ENCODE results near the gene CD300H. TPM values are rescaled to one million over a fixed set of nuclear protein-coding genes. Genes with fewer than 3 reads are reported as not detected.
A peak's percentile ranks its signal among the peaks of the same experiment; 100 is the strongest.

CD300H gene
- polyA plus RNA-seq, 3 donors = 57.9 to 148 (median 84.7) TPM

DNA sequence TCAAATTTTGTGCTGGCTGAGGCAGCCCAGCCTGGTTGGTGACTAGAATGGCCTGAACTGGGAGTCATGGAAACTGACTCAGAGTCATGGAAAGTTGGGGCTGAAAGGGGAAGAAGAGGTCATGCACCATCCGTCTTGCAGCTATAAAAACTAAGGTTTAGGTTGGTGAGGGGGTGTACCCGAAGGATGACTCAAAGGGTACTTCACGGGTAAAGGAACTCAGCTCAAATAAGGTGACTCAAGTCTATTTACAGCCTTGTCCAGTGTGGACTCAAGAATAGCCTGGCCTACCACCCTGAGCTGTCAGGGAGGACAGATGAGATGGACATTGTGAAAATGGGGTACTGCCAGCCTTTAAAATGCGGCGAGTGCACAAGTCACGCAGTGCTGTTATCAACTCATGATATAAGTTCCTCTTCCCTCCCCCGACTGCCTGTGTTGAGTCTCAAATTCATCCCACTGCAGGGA lies 54.7 kb downstream of the CD300H start:
- peak overlapping the region; percentile 89 to 97 for H3K27ac ChIP-seq (ENCODE audit: low read depth in 1 of 2, low read length in 2 of 2)
- H3K9me3 ChIP-seq (replicated peaks in 1 of 2; ENCODE audit: control insufficient read depth in 1 of 2, insufficient read depth in 1 of 2, low read length in 2 of 2) = peaks cover 0 to 5% of the 10 kb centered on the region in 2 donors
- H3K27me3 ChIP-seq (ENCODE audit: control insufficient read depth in 2 of 2, insufficient read depth in 2 of 2, low read length in 2 of 2) = no peaks in the 10 kb centered on the region
- H2AFZ ChIP-seq (ENCODE audit: insufficient read depth, low read depth, low read length, poor library complexity, severe bottlenecking) = no peak overlapping the region
- H3K4me3 Mint-ChIP-seq = peak overlapping the region in 1 of 2 donors; percentile 79
- peak; percentile 97 to 100 (median 98) for DNase-seq
- intact Hi-C loops (cut with micrococcal nuclease) = loop anchor here in 1 of 2 donors (2.0 kb wide), 2 partner anchors 20 to 128 kb away; no protein-coding TSS in a partner anchor
- peak overlapping the region in 1 of 3 experiments; percentile 53 for H3K4me3 ChIP-seq (replicated peaks in 1 of 3; ENCODE audit: low read depth in 2 of 3, low read length in 3 of 3)
- peaks cover 0 to 20% (median 9%) of the 10 kb centered on the region in 3 donors for H3K27me3 Mint-ChIP-seq (ENCODE audit: low read depth in 3 of 3)
- H3K4me1 ChIP-seq (ENCODE audit: control insufficient read depth in 1 of 2, insufficient read depth in 2 of 2, low read length in 2 of 2) = peaks cover 21 to 35% of the 10 kb centered on the region in 2 donors
- H3K27ac Mint-ChIP-seq = peak overlapping the region; percentile 97 to 100 (median 99)
- peaks cover 14 to 22% (median 16%) of the 10 kb centered on the region in 7 donors for H3K9me3 Mint-ChIP-seq
- no peaks in the 10 kb centered on the region for H3K79me2 ChIP-seq (ENCODE audit: insufficient read depth, low read length)
- H3K36me3 ChIP-seq (replicated peaks in 1 of 2; ENCODE audit: control insufficient read depth in 1 of 2, insufficient read depth in 2 of 2, low read length in 2 of 2) = no peaks in the 10 kb centered on the region
- H3K9ac ChIP-seq (ENCODE audit: insufficient read depth, low read length, poor library complexity, severe bottlenecking) = peak overlapping the region; percentile 64
- peaks cover 38 to 39% of the 10 kb centered on the region in 2 donors for H3K36me3 Mint-ChIP-seq
- H3K4me1 Mint-ChIP-seq = peaks cover 41% of the 10 kb centered on the region
- whole genome bisulfite sequencing (ENCODE audit: insufficient coverage) = 0% methylated on average over 2 of the region's 7 CpGs
- no peaks in the 10 kb centered on the region for H4K20me1 ChIP-seq (ENCODE audit: insufficient read depth, low read length)
- H3K4me2 ChIP-seq (replicated peaks; ENCODE audit: extremely low read depth, low read length, poor library complexity, severe bottlenecking) = peak overlapping the region; percentile 36
- TF ChIP-seq, protein P1, sequence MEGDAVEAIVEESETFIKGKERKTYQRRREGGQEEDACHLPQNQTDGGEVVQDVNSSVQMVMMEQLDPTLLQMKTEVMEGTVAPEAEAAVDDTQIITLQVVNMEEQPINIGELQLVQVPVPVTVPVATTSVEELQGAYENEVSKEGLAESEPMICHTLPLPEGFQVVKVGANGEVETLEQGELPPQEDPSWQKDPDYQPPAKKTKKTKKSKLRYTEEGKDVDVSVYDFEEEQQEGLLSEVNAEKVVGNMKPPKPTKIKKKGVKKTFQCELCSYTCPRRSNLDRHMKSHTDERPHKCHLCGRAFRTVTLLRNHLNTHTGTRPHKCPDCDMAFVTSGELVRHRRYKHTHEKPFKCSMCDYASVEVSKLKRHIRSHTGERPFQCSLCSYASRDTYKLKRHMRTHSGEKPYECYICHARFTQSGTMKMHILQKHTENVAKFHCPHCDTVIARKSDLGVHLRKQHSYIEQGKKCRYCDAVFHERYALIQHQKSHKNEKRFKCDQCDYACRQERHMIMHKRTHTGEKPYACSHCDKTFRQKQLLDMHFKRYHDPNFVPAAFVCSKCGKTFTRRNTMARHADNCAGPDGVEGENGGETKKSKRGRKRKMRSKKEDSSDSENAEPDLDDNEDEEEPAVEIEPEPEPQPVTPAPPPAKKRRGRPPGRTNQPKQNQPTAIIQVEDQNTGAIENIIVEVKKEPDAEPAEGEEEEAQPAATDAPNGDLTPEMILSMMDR (IDR thresholded peaks at IDR 0.05) = no peak

GRCh38 chr17:74512036-74512435 lies 55.3 kb downstream of the CD300H start:
- peak overlapping the region; percentile 27 for H3K4me2 ChIP-seq (replicated peaks; ENCODE audit: extremely low read depth, low read length, poor library complexity, severe bottlenecking)
- H3K9me3 ChIP-seq (replicated peaks in 1 of 2; ENCODE audit: control insufficient read depth in 1 of 2, insufficient read depth in 1 of 2, low read length in 2 of 2) = peaks cover 0 to 5% of the 10 kb centered on the region in 2 donors
- peak overlapping the region; percentile 89 to 97 for H3K27ac ChIP-seq (ENCODE audit: low read depth in 1 of 2, low read length in 2 of 2)
- H3K36me3 ChIP-seq (replicated peaks in 1 of 2; ENCODE audit: control insufficient read depth in 1 of 2, insufficient read depth in 2 of 2, low read length in 2 of 2) = no peaks in the 10 kb centered on the region
- peak in 2 of 3 donors; percentile 47 to 73 for DNase-seq
- H3K27me3 Mint-ChIP-seq (ENCODE audit: low read depth in 3 of 3) = peaks cover 0 to 20% (median 9%) of the 10 kb centered on the region in 3 donors
- peaks cover 21 to 29% of the 10 kb centered on the region in 2 donors for H3K4me1 ChIP-seq (ENCODE audit: control insufficient read depth in 1 of 2, insufficient read depth in 2 of 2, low read length in 2 of 2)
- 86% methylated on average over 2 of the region's 2 CpGs for WGBS (ENCODE audit: insufficient coverage)
- peak overlapping the region; percentile 97 to 100 (median 99) for H3K27ac Mint-ChIP-seq
- H3K9me3 Mint-ChIP-seq = peaks cover 14 to 21% (median 16%) of the 10 kb centered on the region in 7 donors
- TF ChIP-seq, protein P1 (IDR thresholded peaks at IDR 0.05) = no peak
- H3K4me1 Mint-ChIP-seq = peaks cover 40% of the 10 kb centered on the region
- H3K79me2 ChIP-seq (ENCODE audit: insufficient read depth, low read length) = no peaks in the 10 kb centered on the region
- H3K4me3 Mint-ChIP-seq = peak overlapping the region in 1 of 2 donors; percentile 79
- no peaks in the 10 kb centered on the region for H4K20me1 ChIP-seq (ENCODE audit: insufficient read depth, low read length)
- H3K4me3 ChIP-seq (replicated peaks in 1 of 3; ENCODE audit: low read depth in 2 of 3, low read length in 3 of 3) = peak overlapping the region in 1 of 3 experiments; percentile 2
- peaks cover 36 to 39% of the 10 kb centered on the region in 2 donors for H3K36me3 Mint-ChIP-seq
- no peaks in the 10 kb centered on the region for H3K27me3 ChIP-seq (ENCODE audit: control insufficient read depth in 2 of 2, insufficient read depth in 2 of 2, low read length in 2 of 2)
- intact Hi-C loops (cut with micrococcal nuclease) = loop anchor here in 1 of 2 donors (2.0 kb wide), 2 partner anchors 21 to 129 kb away; no protein-coding TSS in a partner anchor
- H3K9ac ChIP-seq (ENCODE audit: insufficient read depth, low read length, poor library complexity, severe bottlenecking) = peak overlapping the region; percentile 27
- H2AFZ ChIP-seq (ENCODE audit: insufficient read depth, low read depth, low read length, poor library complexity, severe bottlenecking) = no peak overlapping the region

Other genes with a start within 250 kb of the CD300H start
- gene KIF19, start 241.3 kb downstream of the CD300H start, polyA plus RNA-seq = not detected
- gene BTBD17, start 205.6 kb downstream of the CD300H start, polyA plus RNA-seq = not detected
- not detected for gene GPR142, start 200.0 kb downstream of the CD300H start, polyA plus RNA-seq
- gene GPRC5C, start 135.4 kb downstream of the CD300H start, polyA plus RNA-seq = 1 to 10 TPM in 2 of 3 donors, under 1 TPM in 1; 0.47 to 3.3 (median 1.9) TPM
- gene CD300A, start 100.9 kb downstream of the CD300H start, polyA plus RNA-seq = 100 to 1,000 TPM; 173 to 222 (median 212) TPM
- 100 to 1,000 TPM in 1 of 3 donors, 10 to 100 TPM in 2; 88.0 to 102 (median 92.9) TPM for gene CD300LB, start 36.0 kb downstream of the CD300H start, polyA plus RNA-seq
- 100 to 1,000 TPM in 1 of 3 donors, 10 to 100 TPM in 2; 68.3 to 141 (median 93.1) TPM for gene CD300C, start 21.4 kb downstream of the CD300H start, polyA plus RNA-seq
- gene CD300LD, start 24.8 kb upstream of the CD300H start, polyA plus RNA-seq = under 1 TPM; 0.33 to 0.50 (median 0.41) TPM
- 100 to 1,000 TPM in 2 of 3 donors, 10 to 100 TPM in 1; 65.0 to 228 (median 122) TPM for gene CD300E, start 56.2 kb upstream of the CD300H start, polyA plus RNA-seq
- gene CD300LF, start 145.4 kb upstream of the CD300H start, polyA plus RNA-seq = 100 to 1,000 TPM; 112 to 184 (median 175) TPM
- 10 to 100 TPM; 26.8 to 40.9 (median 33.1) TPM for gene RAB37, start 169.7 kb upstream of the CD300H start, polyA plus RNA-seq
- 100 to 1,000 TPM in 2 of 3 donors, 10 to 100 TPM in 1; 79.5 to 149 (median 131) TPM for gene NHERF1, start 181.1 kb upstream of the CD300H start, polyA plus RNA-seq
- gene NAT9, start 208.8 kb upstream of the CD300H start, polyA plus RNA-seq = 10 to 100 TPM in 1 of 3 donors, 1 to 10 TPM in 2; 7.1 to 95.6 (median 7.8) TPM